ENCODE measurements around the gene FILIP1L. TPM values are rescaled to one million over a fixed set of nuclear protein-coding genes. Genes with fewer than 3 reads are reported as not detected.

Gene FILIP1L
- total and polyA plus RNA-seq, 2 of the 13 experiments (the other 11 are each of a cell fraction or from before 2014, with no cell fraction given) = 8.1 to 187 TPM

- TF ChIP-seq NFIB (CRISPR knock-in tag; IDR thresholded peaks at IDR 0.05; ENCODE audit: borderline replicate concordance) = no peak
- TF ChIP-seq, protein P1, sequence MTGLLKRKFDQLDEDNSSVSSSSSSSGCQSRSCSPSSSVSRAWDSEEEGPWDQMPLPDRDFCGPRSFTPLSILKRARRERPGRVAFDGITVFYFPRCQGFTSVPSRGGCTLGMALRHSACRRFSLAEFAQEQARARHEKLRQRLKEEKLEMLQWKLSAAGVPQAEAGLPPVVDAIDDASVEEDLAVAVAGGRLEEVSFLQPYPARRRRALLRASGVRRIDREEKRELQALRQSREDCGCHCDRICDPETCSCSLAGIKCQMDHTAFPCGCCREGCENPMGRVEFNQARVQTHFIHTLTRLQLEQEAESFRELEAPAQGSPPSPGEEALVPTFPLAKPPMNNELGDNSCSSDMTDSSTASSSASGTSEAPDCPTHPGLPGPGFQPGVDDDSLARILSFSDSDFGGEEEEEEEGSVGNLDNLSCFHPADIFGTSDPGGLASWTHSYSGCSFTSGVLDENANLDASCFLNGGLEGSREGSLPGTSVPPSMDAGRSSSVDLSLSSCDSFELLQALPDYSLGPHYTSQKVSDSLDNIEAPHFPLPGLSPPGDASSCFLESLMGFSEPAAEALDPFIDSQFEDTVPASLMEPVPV (CRISPR knock-in tag; IDR thresholded peaks at IDR 0.05) = no peak
- TF ChIP-seq LCORL (IDR thresholded peaks at IDR 0.05) = peak; percentile 77
- peak; percentile 57; the same call in 1 of the 2 replicates for TF ChIP-seq LCORL (CRISPR knock-in tag; IDR thresholded peaks at IDR 0.05)
- peak; percentile 66; the same call in 1 of the 2 replicates for TF ChIP-seq ETV5 (CRISPR knock-in tag; IDR thresholded peaks at IDR 0.05; ENCODE audit: borderline replicate concordance)
- no peak for TF ChIP-seq ZBED4 (CRISPR knock-in tag; IDR thresholded peaks at IDR 0.05; ENCODE audit: borderline replicate concordance)
- peak; percentile 92 for TF ChIP-seq GATAD2A (CRISPR knock-in tag; IDR thresholded peaks at IDR 0.05)
- TF ChIP-seq JDP2 (CRISPR knock-in tag; IDR thresholded peaks at IDR 0.05; ENCODE audit: borderline replicate concordance) = no peak
- TF ChIP-seq, protein P2, sequence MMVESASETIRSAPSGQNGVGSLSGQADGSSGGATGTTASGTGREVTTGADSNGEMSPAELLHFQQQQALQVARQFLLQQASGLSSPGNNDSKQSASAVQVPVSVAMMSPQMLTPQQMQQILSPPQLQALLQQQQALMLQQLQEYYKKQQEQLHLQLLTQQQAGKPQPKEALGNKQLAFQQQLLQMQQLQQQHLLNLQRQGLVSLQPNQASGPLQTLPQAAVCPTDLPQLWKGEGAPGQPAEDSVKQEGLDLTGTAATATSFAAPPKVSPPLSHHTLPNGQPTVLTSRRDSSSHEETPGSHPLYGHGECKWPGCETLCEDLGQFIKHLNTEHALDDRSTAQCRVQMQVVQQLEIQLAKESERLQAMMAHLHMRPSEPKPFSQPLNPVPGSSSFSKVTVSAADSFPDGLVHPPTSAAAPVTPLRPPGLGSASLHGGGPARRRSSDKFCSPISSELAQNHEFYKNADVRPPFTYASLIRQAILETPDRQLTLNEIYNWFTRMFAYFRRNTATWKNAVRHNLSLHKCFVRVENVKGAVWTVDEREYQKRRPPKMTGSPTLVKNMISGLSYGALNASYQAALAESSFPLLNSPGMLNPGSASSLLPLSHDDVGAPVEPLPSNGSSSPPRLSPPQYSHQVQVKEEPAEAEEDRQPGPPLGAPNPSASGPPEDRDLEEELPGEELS (CRISPR knock-in tag; IDR thresholded peaks at IDR 0.05) = peak; percentile 94
- TF ChIP-seq JUND (CRISPR knock-in tag; IDR thresholded peaks at IDR 0.05) = no peak
- peak; percentile 24; the same call in 1 of the 2 replicates for TF ChIP-seq ZNF317 (CRISPR knock-in tag; IDR thresholded peaks at IDR 0.05)
- no peak for TF ChIP-seq RFXAP (CRISPR knock-in tag; IDR thresholded peaks at IDR 0.05; ENCODE audit: borderline replicate concordance)
- no peak for TF ChIP-seq ZFP36L2 (CRISPR knock-in tag; IDR thresholded peaks at IDR 0.05)
- no peak for TF ChIP-seq SRSF4 (IDR thresholded peaks at IDR 0.05; ENCODE audit: low read depth, low read length, poor library complexity, severe bottlenecking)
- 0 out of 2 replicates have a peak, but pooled peaks have one; percentile 10 for TF ChIP-seq GABPB1 (CRISPR knock-in tag; IDR thresholded peaks at IDR 0.05)
- no peak; the same call in 1 of the 2 replicates for TF ChIP-seq YEATS4 (CRISPR knock-in tag; IDR thresholded peaks at IDR 0.05; ENCODE audit: borderline replicate concordance)
- peak in 1 of 2 experiments; percentile 90; a peak in 2 of 4 replicates for TF ChIP-seq EP300 (IDR thresholded peaks at IDR 0.05; ENCODE audit: low read depth in 2 of 2, low read length in 2 of 2)
- TF ChIP-seq EP300 (CRISPR knock-in tag; IDR thresholded peaks at IDR 0.05; ENCODE audit: borderline replicate concordance) = peak; percentile 80; the same call in 1 of the 2 replicates
- peak; percentile 83 for TF ChIP-seq RXRB (CRISPR knock-in tag; IDR thresholded peaks at IDR 0.05; ENCODE audit: borderline replicate concordance)
- TF ChIP-seq ATM (IDR thresholded peaks at IDR 0.05; ENCODE audit: borderline replicate concordance) = peak; percentile 99
- TF ChIP-seq, protein P3, sequence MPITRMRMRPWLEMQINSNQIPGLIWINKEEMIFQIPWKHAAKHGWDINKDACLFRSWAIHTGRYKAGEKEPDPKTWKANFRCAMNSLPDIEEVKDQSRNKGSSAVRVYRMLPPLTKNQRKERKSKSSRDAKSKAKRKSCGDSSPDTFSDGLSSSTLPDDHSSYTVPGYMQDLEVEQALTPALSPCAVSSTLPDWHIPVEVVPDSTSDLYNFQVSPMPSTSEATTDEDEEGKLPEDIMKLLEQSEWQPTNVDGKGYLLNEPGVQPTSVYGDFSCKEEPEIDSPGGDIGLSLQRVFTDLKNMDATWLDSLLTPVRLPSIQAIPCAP (CRISPR knock-in tag; IDR thresholded peaks at IDR 0.05; ENCODE audit: low read depth) = no peak
- no peak for TF ChIP-seq HOXA9 (CRISPR knock-in tag; IDR thresholded peaks at IDR 0.05; ENCODE audit: borderline replicate concordance)
Measured at GRCh38 chr3:99901200-99901926, 212.9 kb downstream of the FILIP1L start (continued).

All from HepG2 (cell line).